Measurements from ENCODE around the gene ARSG. TPM values are rescaled to one million over a fixed set of nuclear protein-coding genes. Genes with fewer than 3 reads are reported as not detected.

Gene ARSG
- total and polyA plus RNA-seq, 4 donors, result 1.5 to 5.4 (median 2.3) TPM

- Histone ChIP-seq H3K27me3 (ENCODE audit: control insufficient read depth in 4 of 4, insufficient read depth in 4 of 4, low read length in 3 of 4) (no peaks in the 10 kb centered on the region), H3K27ac (ENCODE audit: low read depth in 1 of 2, low read length in 2 of 2) (no peak overlapping the region), H3K9ac (ENCODE audit: low read depth in 1 of 2, low read length in 2 of 2) (no peak overlapping the region), H3K4me1 (ENCODE audit: control insufficient read depth in 4 of 4, insufficient read depth in 4 of 4, low read length in 3 of 4) (peaks cover 0 to 6% (median 2%) of the 10 kb centered on the region in 4 donors), H3K36me3 (ENCODE audit: control insufficient read depth in 4 of 4, insufficient read depth in 3 of 4, low read depth in 1 of 4, low read length in 3 of 4) (peaks cover 2 to 21% (median 12%) of the 10 kb centered on the region in 4 donors), H3K4me3 (ENCODE audit: low read depth in 1 of 3, low read length in 3 of 3) (no peak overlapping the region), H3K9me3 (ENCODE audit: control insufficient read depth in 4 of 4, low read length in 3 of 4) (no peaks in the 10 kb centered on the region)
- DNase-seq (ENCODE audit: low spot score), result no peak
- TF ChIP-seq HNF4G (IDR thresholded peaks at IDR 0.05) (no peak), SP1 (IDR thresholded peaks at IDR 0.05) (no peak)
- TF ChIP-seq, protein P1, sequence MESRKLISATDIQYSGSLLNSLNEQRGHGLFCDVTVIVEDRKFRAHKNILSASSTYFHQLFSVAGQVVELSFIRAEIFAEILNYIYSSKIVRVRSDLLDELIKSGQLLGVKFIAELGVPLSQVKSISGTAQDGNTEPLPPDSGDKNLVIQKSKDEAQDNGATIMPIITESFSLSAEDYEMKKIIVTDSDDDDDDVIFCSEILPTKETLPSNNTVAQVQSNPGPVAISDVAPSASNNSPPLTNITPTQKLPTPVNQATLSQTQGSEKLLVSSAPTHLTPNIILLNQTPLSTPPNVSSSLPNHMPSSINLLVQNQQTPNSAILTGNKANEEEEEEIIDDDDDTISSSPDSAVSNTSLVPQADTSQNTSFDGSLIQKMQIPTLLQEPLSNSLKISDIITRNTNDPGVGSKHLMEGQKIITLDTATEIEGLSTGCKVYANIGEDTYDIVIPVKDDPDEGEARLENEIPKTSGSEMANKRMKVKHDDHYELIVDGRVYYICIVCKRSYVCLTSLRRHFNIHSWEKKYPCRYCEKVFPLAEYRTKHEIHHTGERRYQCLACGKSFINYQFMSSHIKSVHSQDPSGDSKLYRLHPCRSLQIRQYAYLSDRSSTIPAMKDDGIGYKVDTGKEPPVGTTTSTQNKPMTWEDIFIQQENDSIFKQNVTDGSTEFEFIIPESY (IDR thresholded peaks at IDR 0.05), result no peak
- 93% methylated on average over 9 of the region's 9 CpGs for WGBS
These were observed 155.3 kb downstream of the ARSG start for GRCh38 chr17:68446626-68447041.

- TF ChIP-seq RXRA (IDR thresholded peaks at IDR 0.05) (no peak), HNF4A (conservative IDR thresholded peaks at IDR 0.05) (no peak), REST (IDR thresholded peaks at IDR 0.05) (no peak), CTCF (IDR thresholded peaks at IDR 0.05; ENCODE audit: low read depth, low read length, missing input control) (no peak), FOXA1 (IDR thresholded peaks at IDR 0.05) (no peak), SP1 (IDR thresholded peaks at IDR 0.05) (no peak), JUND (IDR thresholded peaks at IDR 0.05) (no peak), EGR1 (IDR thresholded peaks at IDR 0.05; ENCODE audit: low read depth in 2 of 2) (no peak), FOXA2 (IDR thresholded peaks at IDR 0.05) (no peak), RAD21 (IDR thresholded peaks at IDR 0.05) (no peak), HNF4G (IDR thresholded peaks at IDR 0.05) (no peak), YY1 (IDR thresholded peaks at IDR 0.05) (no peak), NR2F2 (IDR thresholded peaks at IDR 0.05) (no peak), GABPA (IDR thresholded peaks at IDR 0.05 in 1 of 2, conservative IDR thresholded peaks at IDR 0.05 in 1 of 2) (no peak), TAF1 (conservative IDR thresholded peaks at IDR 0.05) (no peak), ATF3 (IDR thresholded peaks at IDR 0.05) (no peak)
- TF ChIP-seq, protein P2, sequence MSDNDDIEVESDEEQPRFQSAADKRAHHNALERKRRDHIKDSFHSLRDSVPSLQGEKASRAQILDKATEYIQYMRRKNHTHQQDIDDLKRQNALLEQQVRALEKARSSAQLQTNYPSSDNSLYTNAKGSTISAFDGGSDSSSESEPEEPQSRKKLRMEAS (IDR thresholded peaks at IDR 0.05), result no peak
- TF ChIP-seq, protein P1 (IDR thresholded peaks at IDR 0.05), result no peak
- Histone ChIP-seq H3K27ac (ENCODE audit: low read depth in 1 of 2, low read length in 2 of 2) (no peak overlapping the region), H3K27me3 (ENCODE audit: control insufficient read depth in 4 of 4, insufficient read depth in 4 of 4, low read length in 3 of 4) (no peaks in the 10 kb centered on the region), H3K36me3 (ENCODE audit: control insufficient read depth in 4 of 4, insufficient read depth in 3 of 4, low read depth in 1 of 4, low read length in 3 of 4) (peaks cover 2 to 21% (median 11%) of the 10 kb centered on the region in 4 donors), H3K9ac (ENCODE audit: low read depth in 1 of 2, low read length in 2 of 2) (no peak overlapping the region), H3K9me3 (ENCODE audit: control insufficient read depth in 4 of 4, low read length in 3 of 4) (no peaks in the 10 kb centered on the region), H3K4me3 (ENCODE audit: low read depth in 1 of 3, low read length in 3 of 3) (no peak overlapping the region), H3K4me1 (ENCODE audit: control insufficient read depth in 4 of 4, insufficient read depth in 4 of 4, low read length in 3 of 4) (no peaks in the 10 kb centered on the region)
- DNase-seq (ENCODE audit: low spot score), result no peak
- WGBS, result 94% methylated on average over 13 of the region's 13 CpGs
These were observed 157.9 kb downstream of the ARSG start for GRCh38 chr17:68449021-68449739.
